Measurements from ENCODE around the gene SLC23A2. TPM values are rescaled to one million over a fixed set of nuclear protein-coding genes. Genes with fewer than 3 reads are reported as not detected.
"Not testable (repeated sequence)": the region's sequence is repeated elsewhere in the genome, so short reads cannot be mapped to it uniquely, and the experiment has no call there.

Gene SLC23A2
- total RNA-seq, 1 donor: 14.2 TPM

DNA sequence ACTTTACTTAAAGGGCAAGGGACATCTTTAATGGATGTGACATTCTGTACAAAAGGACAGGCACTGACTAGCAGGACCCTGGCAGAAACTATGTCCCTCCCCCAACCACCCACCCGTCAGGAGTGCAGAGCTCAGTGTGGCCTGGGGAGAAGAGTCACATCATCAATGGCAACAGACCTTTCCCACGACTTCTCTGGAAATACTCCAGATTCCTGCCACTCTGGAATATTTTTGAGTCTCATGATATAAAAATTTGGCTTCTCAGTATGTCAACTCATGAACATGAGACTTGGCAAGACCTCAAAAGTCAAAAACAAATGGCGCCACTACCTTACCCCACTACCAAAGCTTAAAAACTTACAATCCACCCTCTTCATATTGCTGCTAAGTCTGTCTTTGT, 118.3 kb downstream of the SLC23A2 start:
- DNase-seq (ENCODE audit: low read depth): no peak
- no peak for TF ChIP-seq CTCF (IDR thresholded peaks at IDR 0.05; ENCODE audit: insufficient read depth, low read depth, low read length)

GRCh38 chr20:4881006-4881730, 120.1 kb downstream of the SLC23A2 start:
- no peak for DNase-seq (ENCODE audit: low read depth)
- no peak for TF ChIP-seq CTCF (IDR thresholded peaks at IDR 0.05; ENCODE audit: insufficient read depth, low read depth, low read length)
- H3K4me3 ChIP-seq (ENCODE audit: low read depth, low read length): no peak overlapping the region

More for the DNA sequence above, 118.3 kb downstream of the SLC23A2 start:
- H3K4me3 ChIP-seq (ENCODE audit: low read depth, low read length): no peak overlapping the region

- no peak for TF ChIP-seq CTCF (IDR thresholded peaks at IDR 0.05; ENCODE audit: insufficient read depth, low read depth, low read length)
- DNase-seq (ENCODE audit: low read depth): no peak
- H3K4me3 ChIP-seq (ENCODE audit: low read depth, low read length): no peak overlapping the region
Measured at GRCh38 chr20:4880051-4880450, 121.3 kb downstream of the SLC23A2 start.

DNA sequence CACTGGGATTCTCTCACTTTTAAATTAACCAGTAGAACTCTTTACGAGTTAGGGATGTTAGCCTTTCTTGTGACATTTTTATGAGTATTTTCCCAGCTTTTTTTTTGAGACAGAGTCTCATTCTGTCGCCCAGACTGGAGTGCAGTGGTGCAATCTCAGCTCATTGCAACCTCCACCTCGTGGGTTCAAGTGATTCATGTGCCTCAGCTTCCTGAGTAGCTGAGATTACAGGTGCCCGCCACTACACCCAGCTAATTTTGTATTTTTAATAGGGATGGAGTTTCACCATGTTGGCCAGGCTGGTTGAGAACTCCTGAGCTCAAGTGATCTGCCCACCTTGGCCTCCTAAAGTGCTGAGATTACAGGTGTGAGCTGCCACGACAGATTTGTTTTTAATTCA, 123.2 kb downstream of the SLC23A2 start:
- peak; percentile 51 for DNase-seq (ENCODE audit: low read depth)
- not testable (repeated sequence) for H3K4me3 ChIP-seq (ENCODE audit: low read depth, low read length)

DNA sequence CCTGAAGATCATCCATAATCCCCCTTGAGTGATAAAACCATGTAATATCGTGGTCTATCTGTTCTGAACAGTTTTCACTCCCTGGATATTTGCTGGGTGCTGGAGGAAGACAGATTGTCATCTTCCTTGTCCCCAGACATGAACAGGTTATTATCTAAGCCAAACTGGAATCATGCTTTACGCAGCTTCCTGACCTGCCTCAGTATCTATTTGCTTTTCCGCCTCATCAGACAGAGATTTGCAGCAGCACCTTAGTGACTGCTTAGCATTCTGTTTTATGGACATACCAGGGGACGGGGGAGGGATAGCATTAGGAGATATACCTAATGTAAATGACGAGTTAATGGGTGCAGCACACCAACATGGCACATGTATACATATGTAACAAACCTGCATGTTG, 124.6 kb downstream of the SLC23A2 start:
- no peak overlapping the region for H3K4me3 ChIP-seq (ENCODE audit: low read depth, low read length)
- no peak for TF ChIP-seq CTCF (IDR thresholded peaks at IDR 0.05; ENCODE audit: insufficient read depth, low read depth, low read length)
- no peak for DNase-seq (ENCODE audit: low read depth)

DNA sequence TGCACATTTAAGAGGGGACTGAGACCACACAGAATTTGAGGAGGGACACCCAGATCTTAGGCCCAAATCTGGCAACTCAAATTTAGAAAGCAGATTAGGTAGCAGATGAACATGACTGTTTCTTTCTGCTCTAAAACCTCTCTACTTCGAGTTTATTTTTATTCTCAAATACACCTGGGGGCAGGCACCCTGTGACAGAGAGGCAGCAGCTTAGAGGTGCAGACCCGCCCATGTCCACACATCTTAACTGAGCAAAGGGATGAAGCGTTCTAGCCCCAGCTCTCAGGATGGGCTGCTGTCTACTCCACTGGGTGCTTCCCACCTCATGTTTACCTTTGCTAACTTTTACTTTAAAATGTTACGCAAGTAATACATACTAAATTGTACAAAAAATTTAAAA, 125.0 kb downstream of the SLC23A2 start:
- TF ChIP-seq CTCF (IDR thresholded peaks at IDR 0.05; ENCODE audit: insufficient read depth, low read depth, low read length): no peak
- no peak overlapping the region for H3K4me3 ChIP-seq (ENCODE audit: low read depth, low read length)
- no peak for DNase-seq (ENCODE audit: low read depth)

- DNase-seq (ENCODE audit: low read depth): no peak
- no peak for TF ChIP-seq CTCF (IDR thresholded peaks at IDR 0.05; ENCODE audit: insufficient read depth, low read depth, low read length)
Measured at GRCh38 chr20:4875578-4876067, 125.7 kb downstream of the SLC23A2 start.

More at GRCh38 chr20:4875578-4876067, 125.7 kb downstream of the SLC23A2 start:
- H3K4me3 ChIP-seq (ENCODE audit: low read depth, low read length): no peak overlapping the region

All from fibroblast of villous mesenchyme (primary cell).